Loucy (cell line): Measurements from ENCODE around the gene SLC35B2.

Source experiments
- CTCF ChIP-seq: fragments of 200-600 bp; sonication (generic); conservative IDR thresholded peaks from 2 replicates; pipeline ENCODE4 v1.5.1; 2014; ENCODE audit warnings: mild to moderate bottlenecking, antibody characterized with exemption, low read length
- EZH2phosphoT487 ChIP-seq: fragments of 200-600 bp; IDR thresholded peaks from 2 replicates; pipeline ENCODE4 v1.6.1; 2018; ENCODE audit warnings: antibody characterized with exemption, mild to moderate bottlenecking, moderate library complexity, borderline replicate concordance

- TF ChIP-seq CTCF (peak; percentile 57), EZH2phosphoT487 (no peak)
These were observed at the start of gene SLC35B2 for GRCh38 chr6:44257025-44257752.
